Measurements from ENCODE around the gene FNIP1. TPM values are rescaled to one million over a fixed set of nuclear protein-coding genes. Genes with fewer than 3 reads are reported as not detected.

FNIP1 gene
- total and polyA plus RNA-seq, 12 donors: 2.8 to 41.7 (median 32.7) TPM

DNA sequence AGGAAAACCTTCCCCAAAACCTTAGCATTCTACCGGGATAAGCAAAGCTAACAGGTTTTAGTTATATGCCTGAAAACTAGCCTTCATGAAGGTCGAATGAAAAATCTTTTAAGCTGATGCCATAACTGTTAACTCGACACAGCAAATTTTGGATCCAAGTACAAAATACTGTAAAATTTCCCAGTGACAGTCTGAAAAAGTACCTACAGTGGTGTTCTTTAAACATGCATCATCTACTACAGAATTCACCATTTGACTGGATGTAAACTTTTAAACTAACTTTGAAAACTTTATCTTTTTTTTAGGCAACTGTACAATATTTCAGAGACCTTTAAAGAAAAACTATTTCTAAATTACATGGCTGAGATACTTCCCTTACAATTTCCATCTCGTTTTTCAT is 162.6 kb downstream of the FNIP1 start:
- peak overlapping the region in 9 of 10 donors; percentile 97 to 100 (median 98) for H3K27ac ChIP-seq
- no peak for ATAC-seq
- TF ChIP-seq, protein P1, sequence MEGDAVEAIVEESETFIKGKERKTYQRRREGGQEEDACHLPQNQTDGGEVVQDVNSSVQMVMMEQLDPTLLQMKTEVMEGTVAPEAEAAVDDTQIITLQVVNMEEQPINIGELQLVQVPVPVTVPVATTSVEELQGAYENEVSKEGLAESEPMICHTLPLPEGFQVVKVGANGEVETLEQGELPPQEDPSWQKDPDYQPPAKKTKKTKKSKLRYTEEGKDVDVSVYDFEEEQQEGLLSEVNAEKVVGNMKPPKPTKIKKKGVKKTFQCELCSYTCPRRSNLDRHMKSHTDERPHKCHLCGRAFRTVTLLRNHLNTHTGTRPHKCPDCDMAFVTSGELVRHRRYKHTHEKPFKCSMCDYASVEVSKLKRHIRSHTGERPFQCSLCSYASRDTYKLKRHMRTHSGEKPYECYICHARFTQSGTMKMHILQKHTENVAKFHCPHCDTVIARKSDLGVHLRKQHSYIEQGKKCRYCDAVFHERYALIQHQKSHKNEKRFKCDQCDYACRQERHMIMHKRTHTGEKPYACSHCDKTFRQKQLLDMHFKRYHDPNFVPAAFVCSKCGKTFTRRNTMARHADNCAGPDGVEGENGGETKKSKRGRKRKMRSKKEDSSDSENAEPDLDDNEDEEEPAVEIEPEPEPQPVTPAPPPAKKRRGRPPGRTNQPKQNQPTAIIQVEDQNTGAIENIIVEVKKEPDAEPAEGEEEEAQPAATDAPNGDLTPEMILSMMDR (IDR thresholded peaks at IDR 0.05): no peak
- H3K9me3 ChIP-seq: no peaks in the 10 kb centered on the region
- H3K4me1 ChIP-seq: peaks cover 4 to 62% (median 40%) of the 10 kb centered on the region in 9 donors
- DNase-seq: no peak
- WGBS, 2 donors: 5 to 8% methylated on average over 4 of the region's 4 CpGs
- intact Hi-C loops (cut with DNase I): loop anchor here in 4 of 10 donors (2.0 to 10.0 kb wide), 3 partner anchors 37 to 163 kb away; partner anchors contain the start of gene FNIP1 (in 3 of the 4)
- H3K4me3 ChIP-seq: peak overlapping the region; percentile 64 to 91 (median 75)
- no peaks in the 10 kb centered on the region for H3K27me3 ChIP-seq
- peaks cover 0 to 6% (median 0%) of the 10 kb centered on the region in 9 donors for H3K36me3 ChIP-seq

DNA sequence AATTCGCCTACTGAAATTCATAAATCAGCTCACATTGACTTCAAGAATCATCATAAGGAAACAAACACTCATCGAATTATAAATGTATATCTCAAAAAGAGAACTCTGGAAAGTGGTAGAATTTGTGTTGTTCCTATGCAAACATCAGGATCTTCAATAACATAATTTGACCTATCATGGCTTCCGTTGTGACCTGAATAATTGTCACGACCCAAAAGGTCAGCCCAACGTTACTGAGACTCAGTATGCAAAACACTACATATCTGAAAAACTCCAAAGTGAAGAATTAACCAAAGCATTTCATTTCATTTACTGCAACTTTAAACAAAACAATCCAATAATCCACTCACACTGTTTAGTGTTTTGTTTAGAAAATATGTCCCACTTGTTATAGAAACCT is 163.0 kb downstream of the FNIP1 start:
- WGBS, 2 donors: 49 to 56% methylated on average over 5 of the region's 5 CpGs
- H3K4me1 ChIP-seq: peaks cover 4 to 65% (median 40%) of the 10 kb centered on the region in 9 donors

DNA sequence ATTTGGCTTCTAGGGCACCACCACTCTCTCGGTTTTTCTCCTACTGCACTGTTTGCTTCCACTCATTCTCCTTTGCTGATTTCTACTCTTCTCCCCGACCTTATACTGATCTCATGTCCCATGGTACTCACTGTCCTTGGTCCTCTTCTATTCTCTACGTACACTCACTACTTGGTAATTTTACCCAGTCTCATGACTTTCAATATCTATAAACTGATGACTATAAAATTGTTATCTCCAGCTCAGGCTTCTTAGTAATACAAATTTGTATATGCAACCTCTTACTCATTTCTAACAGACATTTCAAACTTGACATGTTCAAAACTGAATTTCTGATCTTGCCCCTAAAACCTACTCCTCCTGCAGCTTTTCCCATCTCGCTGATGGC is 165.9 kb downstream of the FNIP1 start:
- Histone ChIP-seq H3K27ac (no peak overlapping the region), H3K36me3 (peaks cover 0 to 6% (median 0%) of the 10 kb centered on the region in 9 donors), H3K4me3 (no peak overlapping the region), H3K4me1 (peaks cover 4 to 66% (median 42%) of the 10 kb centered on the region in 9 donors), H3K27me3 (no peaks in the 10 kb centered on the region), H3K9me3 (no peaks in the 10 kb centered on the region)
- TF ChIP-seq, protein P1 (IDR thresholded peaks at IDR 0.05): no peak
- DNase-seq (no peak), ATAC-seq (no peak)
- intact Hi-C loops (cut with DNase I): loop anchor here in 3 of 10 donors (5.0 to 10.0 kb wide), 2 partner anchors 34 to 164 kb away; partner anchors contain the start of gene FNIP1 (in 2 of the 3)
- WGBS, 2 donors: 73 to 84% methylated on average over 4 of the region's 4 CpGs

More for the DNA sequence above, 163.0 kb downstream of the FNIP1 start:
- Histone ChIP-seq H3K4me3 (peak overlapping the region; percentile 64 to 91 (median 75)), H3K9me3 (no peaks in the 10 kb centered on the region), H3K27ac (peak overlapping the region in 7 of 10 donors; percentile 97 to 100 (median 98)), H3K36me3 (peaks cover 0 to 6% (median 0%) of the 10 kb centered on the region in 9 donors), H3K27me3 (no peaks in the 10 kb centered on the region)
- ATAC-seq (no peak), DNase-seq (no peak)
- TF ChIP-seq, protein P1 (IDR thresholded peaks at IDR 0.05): no peak
- intact Hi-C loops (cut with DNase I): loop anchor here in 4 of 10 donors (2.0 to 10.0 kb wide), 3 partner anchors 37 to 163 kb away; partner anchors contain the start of gene FNIP1 (in 3 of the 4)

DNA sequence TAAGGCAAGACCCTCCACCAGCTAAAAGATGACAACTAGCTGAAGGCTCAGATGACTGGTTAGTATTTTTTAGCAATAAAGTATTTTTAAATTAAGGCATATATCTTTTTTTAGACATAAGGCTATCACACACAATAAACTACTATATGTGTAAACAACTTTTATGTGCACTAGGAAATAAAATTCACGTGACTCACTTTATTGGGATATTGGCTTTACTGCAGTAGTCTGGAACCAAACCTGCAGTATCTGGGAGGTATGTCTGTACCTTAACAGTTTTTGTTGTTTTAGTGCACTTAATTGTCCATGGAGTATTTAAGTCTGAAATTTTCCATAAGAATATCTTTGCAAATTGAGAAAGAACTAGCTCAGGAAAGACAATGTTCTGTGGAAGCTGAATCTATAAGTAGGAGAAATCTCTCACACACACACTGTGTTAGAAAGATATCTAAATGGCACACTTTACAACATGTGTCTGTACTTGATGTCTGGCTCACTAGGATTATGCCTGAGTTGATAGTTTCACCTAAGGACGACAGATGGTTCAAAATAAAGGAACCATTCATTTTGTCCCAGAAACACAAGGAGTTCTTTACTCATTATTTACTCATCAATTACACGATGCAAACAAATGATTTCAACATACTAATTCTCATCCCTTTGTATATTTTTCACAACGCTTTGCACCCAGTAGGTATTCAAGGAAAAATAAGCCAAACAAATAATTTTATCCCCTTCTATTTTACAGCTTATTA is 166.4 kb downstream of the FNIP1 start:
- ATAC-seq: no peak
- Histone ChIP-seq H3K4me3 (no peak overlapping the region), H3K9me3 (no peaks in the 10 kb centered on the region), H3K4me1 (peaks cover 4 to 65% (median 41%) of the 10 kb centered on the region in 9 donors), H3K36me3 (peaks cover 0 to 6% (median 0%) of the 10 kb centered on the region in 9 donors), H3K27me3 (no peaks in the 10 kb centered on the region), H3K27ac (no peak overlapping the region)
- TF ChIP-seq, protein P1 (IDR thresholded peaks at IDR 0.05): no peak
- no peak for DNase-seq
- intact Hi-C loops (cut with DNase I): loop anchor here in 3 of 10 donors (5.0 to 10.0 kb wide), 2 partner anchors 33 to 164 kb away; partner anchors contain the start of gene FNIP1 (in 2 of the 3)
- WGBS, 2 donors: 74 to 76% methylated on average over 4 of the region's 4 CpGs
